Stimulated activated naive CD8-positive, alpha-beta T cell treated with anti-CD3 and anti-CD28 coated beads, Interleukin-15, Interleukin-2, amounts not matched to agents 100 U/mL and 50 U/mL, for 24 hours (primary cell): ENCODE results near the gene IKBKE.
"Not testable (repeated sequence)": the region's sequence is repeated elsewhere in the genome, so short reads cannot be mapped to it uniquely, and the experiment has no call there.

Source experiments
- ATAC-seq: fragments of 150-1000 bp; cut with Tn5 transposase; one replicate; pipeline ENCODE4 v1.10.0; 2021
- DNase-seq: peaks from one replicate; pipeline ENCODE4 v3.0.0; 2021

The IKBKE gene

DNA sequence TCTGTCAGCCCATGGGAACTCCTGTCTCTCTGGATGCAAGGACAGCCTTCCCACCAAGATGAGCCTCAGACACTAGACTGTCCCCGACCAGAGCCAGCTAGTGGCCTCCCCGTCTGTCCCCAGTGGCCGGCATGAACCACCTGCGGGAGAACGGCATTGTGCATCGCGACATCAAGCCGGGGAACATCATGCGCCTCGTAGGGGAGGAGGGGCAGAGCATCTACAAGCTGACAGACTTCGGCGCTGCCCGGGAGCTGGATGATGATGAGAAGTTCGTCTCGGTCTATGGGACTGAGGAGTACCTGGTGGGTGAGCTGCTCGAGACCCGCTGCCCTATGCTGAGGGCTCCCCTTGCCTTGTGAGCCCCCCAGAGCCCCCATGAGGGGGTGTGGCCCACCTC is 5.8 kb downstream of the IKBKE start:
- DNase-seq (no peak), ATAC-seq (no peak)

DNA sequence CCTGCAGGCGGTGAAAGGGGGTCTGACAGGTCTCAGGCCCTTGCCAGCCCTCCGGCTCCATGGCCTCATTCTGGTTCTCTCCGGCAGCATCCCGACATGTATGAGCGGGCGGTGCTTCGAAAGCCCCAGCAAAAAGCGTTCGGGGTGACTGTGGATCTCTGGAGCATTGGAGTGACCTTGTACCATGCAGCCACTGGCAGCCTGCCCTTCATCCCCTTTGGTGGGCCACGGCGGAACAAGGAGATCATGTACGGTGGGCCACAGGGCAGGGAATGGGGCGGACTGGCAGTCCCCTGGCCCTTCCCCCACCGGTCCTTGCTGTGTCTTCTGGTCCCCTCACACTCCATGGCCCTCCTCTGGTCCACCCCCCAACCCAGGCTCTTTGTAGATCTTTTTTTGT is 6.3 kb downstream of the IKBKE start:
- ATAC-seq (no peak), DNase-seq (no peak)

DNA sequence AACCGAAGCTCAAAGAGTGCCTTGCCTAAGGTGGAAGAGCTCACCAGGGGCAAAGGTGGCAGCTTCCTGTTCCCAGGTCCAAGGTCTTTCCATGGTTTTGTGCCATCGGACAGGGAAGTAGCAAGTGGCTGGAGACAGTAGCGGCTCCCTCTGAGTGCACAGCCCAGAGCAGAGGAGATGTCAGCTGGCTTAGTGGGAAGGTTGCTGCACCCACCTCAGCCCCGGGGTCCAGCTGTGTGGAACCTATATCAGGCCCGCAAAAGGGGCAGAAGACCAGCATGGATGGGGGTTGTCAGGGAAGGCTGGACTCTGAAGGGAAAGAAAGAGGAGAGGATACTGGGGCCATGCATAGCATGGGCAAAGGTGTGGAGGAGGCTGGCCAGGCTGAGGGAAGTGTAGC is 6.8 kb downstream of the IKBKE start:
- DNase-seq: no peak
- ATAC-seq: no peak

DNA sequence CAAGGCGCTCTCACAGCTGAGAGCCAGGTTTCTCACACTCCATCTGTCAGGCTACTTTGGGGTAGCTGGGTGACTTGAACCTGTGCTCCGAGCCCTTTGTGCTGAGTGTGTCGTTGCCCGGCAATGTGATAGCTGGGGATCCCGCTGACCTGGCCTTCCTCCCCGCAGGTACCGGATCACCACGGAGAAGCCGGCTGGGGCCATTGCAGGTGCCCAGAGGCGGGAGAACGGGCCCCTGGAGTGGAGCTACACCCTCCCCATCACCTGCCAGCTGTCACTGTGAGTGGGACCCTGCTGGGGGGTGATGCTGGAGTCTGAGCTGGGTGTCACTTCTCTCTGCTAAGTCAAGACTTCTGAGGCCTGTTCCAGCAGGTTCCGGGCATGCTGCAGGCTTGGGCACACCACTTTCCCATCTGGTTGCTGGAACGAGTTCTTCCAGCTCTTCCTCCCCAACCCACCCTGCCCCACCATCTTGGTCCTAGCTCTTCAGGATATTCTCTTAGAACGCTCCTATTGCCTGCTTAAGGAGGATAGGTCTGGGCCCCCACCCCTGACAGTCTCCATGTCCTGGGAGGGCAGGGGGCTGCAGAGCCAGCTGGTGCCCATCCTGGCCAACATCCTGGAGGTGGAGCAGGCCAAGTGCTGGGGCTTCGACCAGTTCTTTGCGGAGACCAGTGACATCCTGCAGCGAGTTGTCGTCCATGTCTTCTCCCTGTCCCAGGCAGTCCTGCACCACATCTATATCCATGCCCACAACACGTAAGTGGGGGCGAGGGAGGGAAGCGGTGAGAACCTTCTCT is 7.5 kb downstream of the IKBKE start:
- no peak for DNase-seq
- ATAC-seq: no peak

DNA sequence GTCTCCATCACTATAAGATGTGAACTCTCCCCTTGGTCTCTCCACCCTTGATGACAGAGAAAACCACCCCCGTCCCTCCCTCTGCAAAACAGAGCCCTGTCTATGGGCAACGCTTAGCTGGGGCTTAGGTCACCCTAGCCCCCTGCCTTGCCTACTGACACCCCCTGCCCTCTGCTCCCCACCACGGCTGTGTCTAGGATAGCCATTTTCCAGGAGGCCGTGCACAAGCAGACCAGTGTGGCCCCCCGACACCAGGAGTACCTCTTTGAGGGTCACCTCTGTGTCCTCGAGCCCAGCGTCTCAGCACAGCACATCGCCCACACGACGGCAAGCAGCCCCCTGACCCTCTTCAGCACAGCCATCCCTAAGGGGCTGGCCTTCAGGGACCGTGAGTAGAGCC is 8.5 kb downstream of the IKBKE start:
- DNase-seq (no peak), ATAC-seq (no peak)

DNA sequence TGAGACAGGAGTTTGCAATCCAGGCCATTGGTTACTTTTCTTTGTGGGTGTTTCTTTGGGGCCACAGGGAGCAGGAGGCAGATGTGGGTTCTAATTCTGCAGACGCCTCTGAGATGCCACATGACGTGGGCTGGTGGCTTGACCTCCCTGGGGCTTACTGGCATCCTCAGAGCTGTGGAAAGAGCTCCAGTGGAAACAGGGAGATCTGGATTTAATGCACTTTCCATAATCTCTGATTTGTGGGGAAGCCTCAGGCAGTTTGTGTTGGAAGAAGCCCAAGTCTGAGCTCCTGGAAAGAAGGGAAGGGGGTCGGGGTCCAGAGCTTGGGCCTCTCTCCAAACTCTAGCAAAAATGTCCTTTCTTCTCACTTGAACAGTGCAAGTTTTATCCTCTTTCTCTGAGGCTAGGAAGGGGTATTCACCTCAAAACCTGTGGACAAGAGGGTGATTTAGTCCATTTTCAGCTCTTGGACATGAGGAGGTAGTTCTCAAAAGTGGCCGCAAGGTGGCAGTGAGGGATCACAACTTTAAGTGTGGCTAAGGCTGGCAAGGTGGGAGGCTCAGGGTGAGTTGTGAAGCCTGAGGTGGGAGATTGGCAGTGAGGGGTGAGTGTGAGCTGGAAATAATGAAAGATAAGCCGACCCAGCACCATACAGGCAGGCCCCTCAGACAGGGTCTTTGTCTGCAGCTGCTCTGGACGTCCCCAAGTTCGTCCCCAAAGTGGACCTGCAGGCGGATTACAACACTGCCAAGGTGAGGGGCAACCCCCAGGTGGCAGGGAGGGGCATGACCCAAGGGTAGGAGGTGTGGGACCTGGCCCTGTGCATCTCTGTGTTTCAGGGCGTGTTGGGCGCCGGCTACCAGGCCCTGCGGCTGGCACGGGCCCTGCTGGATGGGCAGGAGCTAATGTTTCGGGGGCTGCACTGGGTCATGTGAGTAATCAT is 9.2 kb downstream of the IKBKE start:
- ATAC-seq: peak; percentile 59
- peak; percentile 77 for DNase-seq

DNA sequence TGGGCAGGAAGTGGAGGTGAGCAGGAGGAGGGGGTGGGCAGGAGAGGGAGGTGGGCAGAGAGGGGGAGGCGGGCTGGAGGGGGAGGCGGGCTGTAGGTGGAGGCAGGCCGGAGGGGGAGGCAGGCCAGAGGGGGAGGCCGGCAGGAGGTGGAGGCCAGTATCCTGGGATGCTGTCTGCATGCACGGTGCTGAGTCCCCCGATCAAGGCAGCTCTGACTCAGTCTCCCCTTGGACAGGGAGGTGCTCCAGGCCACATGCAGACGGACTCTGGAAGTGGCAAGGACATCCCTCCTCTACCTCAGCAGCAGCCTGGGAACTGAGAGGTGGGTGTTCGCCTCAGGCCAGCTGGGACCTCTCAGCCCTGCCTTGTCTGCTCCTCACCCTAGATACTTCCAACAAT is 9.9 kb downstream of the IKBKE start:
- no peak for ATAC-seq

DNA sequence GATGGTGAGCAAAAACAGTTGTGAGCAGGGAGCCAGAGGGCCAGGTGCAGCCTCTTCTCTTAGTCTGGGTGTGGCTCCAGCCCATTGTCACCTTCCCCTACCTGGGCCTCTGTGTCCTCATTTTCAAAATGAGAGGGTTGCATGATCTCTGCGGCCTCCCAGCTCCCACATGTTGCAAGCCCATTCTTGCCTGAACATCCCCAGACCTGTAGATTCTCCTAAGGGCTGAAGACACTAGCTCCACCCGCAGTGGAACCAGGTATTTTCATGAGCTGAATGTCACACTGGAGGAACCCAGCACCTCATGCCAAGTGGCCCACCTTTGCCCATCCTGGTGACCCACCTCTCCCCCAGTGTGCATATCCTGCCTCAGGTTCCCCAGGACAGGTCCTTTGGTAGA is 12.3 kb downstream of the IKBKE start:
- no peak for ATAC-seq

More for the DNA sequence above, 9.9 kb downstream of the IKBKE start:
- no peak for DNase-seq

DNA sequence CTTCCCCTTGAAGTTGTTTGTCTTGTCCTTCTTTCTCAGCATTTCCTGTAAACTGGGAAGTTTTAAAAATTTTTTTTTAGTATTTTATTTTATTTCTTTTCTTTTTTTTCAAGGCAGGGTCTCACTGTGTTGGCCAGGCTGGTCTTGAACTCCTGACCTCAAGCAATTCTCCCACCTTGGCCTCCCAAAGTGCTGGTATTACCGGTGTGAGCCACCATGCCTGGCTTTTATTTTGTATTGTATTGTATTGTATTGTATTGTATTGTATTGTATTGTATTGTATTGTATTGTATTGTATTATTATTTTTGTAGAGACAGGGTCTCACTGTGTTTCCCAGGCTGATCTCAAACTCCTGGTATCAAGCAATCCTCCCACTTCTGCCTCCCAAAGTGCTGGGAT is 13.6 kb downstream of the IKBKE start:
- DNase-seq, ATAC-seq: not testable (repeated sequence)

More for the DNA sequence above, 12.3 kb downstream of the IKBKE start:
- no peak for DNase-seq

DNA sequence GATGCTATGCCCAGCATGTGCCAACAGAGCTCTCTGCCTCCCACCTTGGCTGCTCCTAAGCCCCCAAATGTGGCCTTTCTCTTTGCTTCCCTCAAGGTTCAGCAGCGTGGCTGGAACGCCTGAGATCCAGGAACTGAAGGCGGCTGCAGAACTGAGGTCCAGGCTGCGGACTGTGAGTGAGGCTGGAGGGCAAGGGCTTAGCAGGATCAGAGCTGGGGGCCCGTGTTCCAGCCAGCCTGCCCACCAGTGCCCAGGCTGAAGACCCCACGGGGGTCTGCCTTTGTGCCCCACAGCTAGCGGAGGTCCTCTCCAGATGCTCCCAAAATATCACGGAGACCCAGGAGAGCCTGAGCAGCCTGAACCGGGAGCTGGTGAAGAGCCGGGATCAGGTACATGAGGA is 14.6 kb downstream of the IKBKE start:
- no peak for ATAC-seq

DNA sequence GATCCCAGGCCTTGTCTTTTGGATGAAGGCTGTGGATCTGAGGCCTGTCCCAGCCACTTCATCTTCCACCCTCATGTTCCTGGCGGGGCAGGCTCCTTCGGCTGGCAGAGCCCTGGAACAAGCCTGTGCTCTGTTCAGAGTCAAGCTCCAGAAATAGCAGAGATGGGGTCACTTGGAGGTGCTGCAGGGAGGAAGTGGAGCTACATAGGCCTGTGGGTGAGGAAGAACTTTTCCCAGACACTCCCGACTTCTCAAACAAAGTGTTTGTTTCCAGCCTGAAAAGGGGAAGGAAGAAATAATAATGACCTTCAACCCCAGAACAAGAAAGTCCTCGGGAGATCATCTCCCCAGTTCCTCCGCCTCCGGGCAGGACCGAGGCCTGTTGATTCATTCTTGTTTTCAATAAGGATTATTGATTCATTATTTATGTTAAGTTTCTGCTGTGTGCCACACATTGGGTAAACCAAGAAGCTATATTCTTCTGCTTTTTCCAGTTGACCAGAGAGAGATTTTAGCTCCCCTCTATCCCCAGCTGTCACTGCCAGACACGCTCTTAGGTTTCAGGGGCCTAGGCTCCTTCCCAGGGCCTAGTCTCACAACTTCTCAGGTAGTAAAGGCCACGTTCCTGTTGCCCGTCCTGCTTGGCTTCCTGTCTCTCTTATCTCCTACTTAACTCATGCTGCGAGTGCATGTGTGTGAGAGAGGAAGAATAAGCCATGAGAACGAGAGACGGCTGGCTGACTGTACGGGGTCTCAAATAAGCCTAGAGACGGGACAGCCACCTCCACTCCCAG is 16.9 kb downstream of the IKBKE start:
- ATAC-seq: no peak
- no peak for DNase-seq

More for the DNA sequence above, 14.6 kb downstream of the IKBKE start:
- DNase-seq: no peak

DNA sequence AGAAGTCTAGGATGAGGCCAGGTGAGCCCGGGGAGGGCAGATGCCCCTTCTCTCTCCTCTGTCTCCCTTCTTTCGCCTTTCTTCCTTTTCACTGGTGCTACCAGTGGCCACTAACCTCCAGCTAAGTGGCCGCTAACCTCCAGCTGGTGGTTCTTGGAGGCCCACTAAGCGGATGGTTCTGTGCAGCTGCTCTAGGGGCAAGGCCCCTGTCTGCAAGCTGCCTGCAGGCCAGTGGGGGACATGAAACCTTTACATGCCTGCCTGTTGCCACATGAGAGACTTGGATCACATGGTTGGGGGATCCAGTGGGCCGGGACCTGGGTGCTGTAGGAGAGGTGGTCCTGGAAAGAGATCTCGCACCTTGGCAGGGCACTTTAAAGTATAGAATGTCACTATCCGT is 17.7 kb downstream of the IKBKE start:
- DNase-seq (no peak), ATAC-seq (no peak)

DNA sequence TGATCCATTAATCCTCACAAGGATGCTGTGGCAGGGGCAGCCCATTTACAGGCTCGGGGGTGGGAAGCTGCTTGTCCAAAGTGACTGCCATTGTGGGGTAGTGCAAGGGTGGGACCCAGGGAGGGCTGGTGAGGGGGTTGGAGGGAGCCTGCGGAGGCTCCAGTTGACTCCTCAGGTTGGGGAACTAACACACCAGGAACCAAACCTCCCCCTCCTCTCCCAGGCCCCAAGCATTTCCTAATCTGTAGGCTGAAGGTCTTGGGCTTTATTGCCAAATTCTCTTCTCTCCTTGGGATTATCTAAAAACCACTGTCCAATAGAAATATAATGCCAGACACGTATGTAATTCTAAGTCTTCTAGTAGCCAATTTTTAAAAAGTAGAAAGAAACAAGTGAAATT is 18.2 kb downstream of the IKBKE start:
- ATAC-seq (no peak), DNase-seq (no peak)

DNA sequence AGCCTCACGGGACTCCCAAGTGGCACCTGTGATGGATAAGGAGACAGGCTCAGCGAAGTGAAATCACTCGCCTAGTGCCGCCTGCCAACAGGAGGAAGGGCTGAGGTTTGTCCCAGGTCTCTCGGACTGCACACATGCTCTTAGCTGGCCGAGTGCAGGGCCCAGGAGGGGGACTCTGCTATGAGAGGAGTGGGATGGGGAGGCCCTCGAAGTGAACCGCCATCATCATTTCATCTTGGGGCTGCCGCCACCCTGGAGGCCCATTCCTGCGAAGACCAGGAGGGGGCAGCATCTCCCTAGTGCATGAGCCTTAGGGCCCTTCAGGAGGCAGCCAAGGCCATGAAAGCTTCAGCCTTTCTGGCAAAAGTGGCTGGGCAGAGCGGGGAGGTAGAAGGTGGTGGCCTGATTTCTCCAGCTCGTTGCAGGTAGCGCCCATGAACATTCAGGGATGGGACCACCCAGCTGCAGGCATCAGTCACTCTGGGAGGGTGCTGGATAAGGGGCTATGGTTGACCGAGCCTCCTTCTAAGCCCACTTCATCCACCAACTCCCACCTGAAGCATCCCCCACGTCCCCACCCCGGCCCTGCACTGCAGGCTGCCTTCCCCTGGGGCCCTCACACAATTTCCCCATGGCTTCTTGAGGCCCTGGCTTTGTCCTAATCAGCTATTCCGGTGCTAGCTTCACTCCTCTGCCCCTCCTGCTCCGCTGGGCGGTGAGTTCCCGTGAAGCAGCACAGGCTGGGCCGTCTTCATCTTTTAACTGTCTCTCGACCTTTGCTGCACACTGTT is 19.9 kb downstream of the IKBKE start:
- DNase-seq: peak; percentile 87
- ATAC-seq: peak; percentile 86

DNA sequence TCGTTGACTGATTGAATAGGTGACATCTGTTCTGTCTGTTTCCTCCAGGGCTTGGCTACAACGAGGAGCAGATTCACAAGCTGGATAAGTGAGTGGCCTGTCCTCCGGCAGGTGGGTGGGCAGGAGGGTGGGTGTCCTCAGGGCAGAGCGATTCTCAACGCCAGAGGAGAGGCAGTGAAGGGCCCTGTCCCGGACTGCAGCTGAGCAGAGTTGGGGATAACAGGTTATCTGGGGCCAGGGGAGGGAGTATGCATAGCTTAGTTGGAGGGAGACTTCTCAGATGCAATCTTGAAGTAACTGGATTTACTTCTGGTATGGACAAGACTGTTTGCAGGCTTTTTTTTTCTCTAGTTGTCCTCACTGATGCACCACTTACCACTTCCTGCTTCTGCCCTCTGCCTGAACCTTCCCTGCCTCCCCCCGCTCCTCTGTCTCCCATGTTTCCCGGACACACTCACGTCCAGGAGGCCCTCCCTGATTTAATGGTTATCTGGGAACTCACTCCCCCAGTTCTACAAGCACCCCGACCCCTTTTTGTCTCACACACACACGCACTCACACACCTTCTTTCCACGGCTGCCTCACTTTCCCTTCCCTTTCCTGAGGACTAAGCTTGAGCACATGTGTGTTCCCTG is 20.6 kb downstream of the IKBKE start:
- ATAC-seq (no peak), DNase-seq (no peak)

DNA sequence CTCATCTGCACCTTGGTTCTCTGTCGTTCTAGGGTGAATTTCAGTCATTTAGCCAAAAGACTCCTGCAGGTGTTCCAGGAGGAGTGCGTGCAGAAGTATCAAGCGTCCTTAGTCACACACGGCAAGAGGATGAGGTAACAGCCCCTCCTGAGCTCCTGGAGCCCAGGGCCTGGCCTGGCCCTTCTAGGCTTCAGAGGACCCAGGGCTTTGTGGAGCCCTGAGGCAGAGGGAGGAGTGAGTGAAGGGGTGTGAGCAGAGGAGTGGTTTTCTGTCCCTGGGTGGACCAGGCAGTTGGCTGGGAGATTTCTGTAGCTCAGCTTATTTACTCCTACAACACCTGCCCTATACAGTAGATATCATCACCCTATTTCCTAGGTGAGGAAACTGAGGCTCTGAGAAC is 21.3 kb downstream of the IKBKE start:
- no peak for ATAC-seq
- DNase-seq: no peak

DNA sequence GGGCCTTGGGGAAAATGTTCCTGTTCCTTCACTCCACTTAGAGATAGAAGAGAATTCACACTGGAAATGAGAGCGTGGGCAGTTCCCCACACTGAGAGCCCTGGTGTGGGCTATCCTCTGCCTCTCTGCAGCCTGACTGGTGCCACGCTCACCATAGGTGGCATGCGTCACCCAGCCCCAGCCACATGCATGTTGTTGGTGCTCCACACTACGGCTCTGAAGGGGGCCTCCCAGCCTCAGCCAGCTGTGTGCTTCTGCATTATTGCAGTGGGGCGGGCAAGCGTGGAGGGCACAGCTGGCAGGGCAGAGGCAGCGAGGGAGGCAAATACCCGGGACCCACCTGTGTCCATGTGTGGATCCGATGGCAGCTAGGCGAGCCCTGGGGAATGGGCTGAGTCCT is 22.3 kb downstream of the IKBKE start:
- no peak for ATAC-seq
- no peak for DNase-seq

DNA sequence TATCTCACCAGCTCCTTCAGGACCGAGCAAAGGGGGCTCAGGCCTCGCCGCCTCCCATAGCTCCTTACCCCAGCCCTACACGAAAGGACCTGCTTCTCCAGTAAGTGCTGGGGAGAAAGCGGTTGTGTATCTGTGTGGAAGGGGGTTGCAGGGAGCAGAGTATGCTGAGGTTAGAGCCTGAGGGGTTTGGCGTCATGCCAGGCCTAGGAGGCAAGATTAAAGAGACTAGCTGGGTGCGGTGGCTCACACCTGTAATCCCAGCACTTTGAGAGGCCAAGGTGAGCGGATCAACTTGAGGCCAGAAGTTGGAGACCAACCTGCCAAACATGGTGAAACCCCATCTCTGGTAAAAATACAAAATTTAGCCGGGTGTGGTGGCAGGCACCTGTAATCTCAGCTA is 23.0 kb downstream of the IKBKE start:
- ATAC-seq (no peak), DNase-seq (no peak)

DNA sequence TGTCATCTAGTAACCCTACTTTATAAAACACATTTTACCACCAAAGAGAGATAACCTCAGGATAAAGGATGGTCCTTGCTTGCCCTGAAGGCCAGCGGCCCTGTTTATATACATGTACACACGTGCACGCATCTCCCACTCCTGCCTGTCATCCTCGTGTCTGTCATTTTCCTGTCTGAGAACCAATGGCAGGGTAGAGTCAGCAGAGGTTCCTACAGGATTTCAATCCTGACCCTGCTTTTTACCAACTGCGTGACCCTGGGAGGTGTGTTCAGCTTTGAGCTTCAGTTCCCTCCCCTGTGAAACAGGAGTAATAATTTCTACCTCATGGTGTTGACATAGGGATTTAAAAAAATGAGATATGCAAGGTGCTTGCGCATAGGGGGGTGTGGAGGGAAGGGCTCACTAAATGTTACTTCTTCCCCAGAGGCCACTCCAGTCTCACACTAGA is 24.8 kb downstream of the IKBKE start:
- no peak for DNase-seq
- no peak for ATAC-seq

DNA sequence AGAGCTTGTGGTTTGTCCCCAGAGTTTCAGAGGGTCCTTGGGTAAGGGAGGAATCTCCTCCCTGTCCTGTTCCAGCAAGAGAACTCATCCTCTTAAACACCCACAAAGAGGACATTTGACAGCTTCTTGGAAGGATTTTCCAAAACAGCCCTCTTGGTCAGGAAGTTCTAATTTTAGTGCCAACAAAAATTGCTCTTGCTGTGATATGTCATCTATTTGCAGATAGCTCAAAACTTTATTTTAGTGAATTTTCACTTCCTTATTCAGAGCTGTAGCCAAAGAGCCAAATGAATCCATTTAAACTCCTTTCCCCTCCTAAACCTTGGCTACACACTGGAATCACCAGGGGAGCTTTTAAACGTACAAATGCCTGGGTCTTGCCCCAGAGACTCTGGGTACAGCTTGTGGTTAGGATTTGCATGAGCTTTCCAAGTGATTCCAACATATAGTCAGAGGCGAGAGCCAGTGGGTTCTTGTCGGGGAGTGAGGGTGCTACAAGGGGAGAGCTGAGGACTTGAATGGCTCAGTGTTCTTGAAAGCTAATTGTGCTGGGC is 25.3 kb downstream of the IKBKE start:
- DNase-seq (no peak), ATAC-seq (no peak)
